Measurements from ENCODE around the gene ZFAND3.

Gene ZFAND3

GRCh38 chr6:38105066-38105465 is 285.5 kb downstream of the ZFAND3 start:
- POLR2A ChIA-PET: no interaction called here
- DNase-seq (ENCODE audit: extremely low spot score): no peak
- TF ChIP-seq NFRKB (IDR thresholded peaks at IDR 0.05) (no peak), TARDBP (IDR thresholded peaks at IDR 0.05) (no peak), L3MBTL2 (conservative IDR thresholded peaks at IDR 0.05) (no peak), FOXA1 (IDR thresholded peaks at IDR 0.05) (no peak), PKNOX1 (IDR thresholded peaks at IDR 0.05) (no peak), ZNF384 (IDR thresholded peaks at IDR 0.05) (no peak), HDGF (IDR thresholded peaks at IDR 0.05; ENCODE audit: borderline replicate concordance) (no peak), BHLHE40 (IDR thresholded peaks at IDR 0.05; ENCODE audit: borderline replicate concordance) (no peak), FOXK2 (IDR thresholded peaks at IDR 0.05) (no peak), ARNT (IDR thresholded peaks at IDR 0.05) (no peak), FOXM1 (IDR thresholded peaks at IDR 0.05; ENCODE audit: borderline replicate concordance) (no peak), SP1 (IDR thresholded peaks at IDR 0.05) (no peak), CTBP1 (IDR thresholded peaks at IDR 0.05; ENCODE audit: borderline replicate concordance) (no peak), ELF4 (IDR thresholded peaks at IDR 0.05) (no peak), LEF1 (IDR thresholded peaks at IDR 0.05; ENCODE audit: borderline replicate concordance) (no peak)
- CTCF ChIA-PET: no interaction called here

GRCh38 chr6:38107073-38107472 is 287.5 kb downstream of the ZFAND3 start:
- DNase-seq (ENCODE audit: extremely low spot score): no peak
- POLR2A ChIA-PET: no interaction called here
- CTCF ChIA-PET: interaction anchor here (0.6 kb wide), 1 partner anchor 60 kb away, joined by 3 read pairs; no protein-coding TSS in a partner anchor
- TF ChIP-seq FOXA1 (IDR thresholded peaks at IDR 0.05): no peak
- TF ChIP-seq PKNOX1 (IDR thresholded peaks at IDR 0.05): no peak
- no peak for TF ChIP-seq BHLHE40 (IDR thresholded peaks at IDR 0.05; ENCODE audit: borderline replicate concordance)
- TF ChIP-seq FOXM1 (IDR thresholded peaks at IDR 0.05; ENCODE audit: borderline replicate concordance): no peak
- TF ChIP-seq HDGF (IDR thresholded peaks at IDR 0.05; ENCODE audit: borderline replicate concordance): no peak
- no peak for TF ChIP-seq SUZ12 (IDR thresholded peaks at IDR 0.05)
- no peak for TF ChIP-seq FOXK2 (IDR thresholded peaks at IDR 0.05)
- no peak for TF ChIP-seq LEF1 (IDR thresholded peaks at IDR 0.05; ENCODE audit: borderline replicate concordance)
- TF ChIP-seq ELF4 (IDR thresholded peaks at IDR 0.05): no peak
- no peak for TF ChIP-seq L3MBTL2 (conservative IDR thresholded peaks at IDR 0.05)
- TF ChIP-seq TARDBP (IDR thresholded peaks at IDR 0.05): no peak
- no peak for TF ChIP-seq SP1 (IDR thresholded peaks at IDR 0.05)
- no peak for TF ChIP-seq ZNF384 (IDR thresholded peaks at IDR 0.05)
- TF ChIP-seq ARNT (IDR thresholded peaks at IDR 0.05): no peak
- TF ChIP-seq CTBP1 (IDR thresholded peaks at IDR 0.05; ENCODE audit: borderline replicate concordance): no peak

- no peak for TF ChIP-seq SP1 (IDR thresholded peaks at IDR 0.05)
- TF ChIP-seq ARNT (IDR thresholded peaks at IDR 0.05): no peak
- peak; percentile 48 for TF ChIP-seq PKNOX1 (IDR thresholded peaks at IDR 0.05)
- TF ChIP-seq BHLHE40 (IDR thresholded peaks at IDR 0.05; ENCODE audit: borderline replicate concordance): no peak
- ChIA-PET POLR2A (no interaction called here), CTCF (interaction anchor here (0.5 to 0.6 kb wide), 2 partner anchors 11 to 16 kb away, joined by 3 read pairs; no protein-coding TSS in a partner anchor)
- DNase-seq (ENCODE audit: extremely low spot score): no peak
Observed at GRCh38 chr6:38110481-38110971, 291.0 kb downstream of the ZFAND3 start.

- ChIA-PET POLR2A (no interaction called here), CTCF (interaction anchor here (0.6 kb wide), 1 partner anchor 407 kb away, joined by 3 read pairs; no protein-coding TSS in a partner anchor)
- no peak for TF ChIP-seq ZNF384 (IDR thresholded peaks at IDR 0.05)
- no peak for TF ChIP-seq FOXA1 (IDR thresholded peaks at IDR 0.05)
- TF ChIP-seq PKNOX1 (IDR thresholded peaks at IDR 0.05): no peak
- TF ChIP-seq FOXK2 (IDR thresholded peaks at IDR 0.05): no peak
- no peak for TF ChIP-seq TARDBP (IDR thresholded peaks at IDR 0.05)
- TF ChIP-seq CTBP1 (IDR thresholded peaks at IDR 0.05; ENCODE audit: borderline replicate concordance): no peak
- no peak for TF ChIP-seq ELF4 (IDR thresholded peaks at IDR 0.05)
- no peak for TF ChIP-seq NFRKB (IDR thresholded peaks at IDR 0.05)
- no peak for TF ChIP-seq SP1 (IDR thresholded peaks at IDR 0.05)
- no peak for TF ChIP-seq BHLHE40 (IDR thresholded peaks at IDR 0.05; ENCODE audit: borderline replicate concordance)
- TF ChIP-seq L3MBTL2 (conservative IDR thresholded peaks at IDR 0.05): no peak
- no peak for TF ChIP-seq ARNT (IDR thresholded peaks at IDR 0.05)
- TF ChIP-seq FOXM1 (IDR thresholded peaks at IDR 0.05; ENCODE audit: borderline replicate concordance): no peak
- no peak for DNase-seq (ENCODE audit: extremely low spot score)
Observed at GRCh38 chr6:38112181-38112580, 292.7 kb downstream of the ZFAND3 start.

- TF ChIP-seq HDGF (IDR thresholded peaks at IDR 0.05; ENCODE audit: borderline replicate concordance) (no peak), LEF1 (IDR thresholded peaks at IDR 0.05; ENCODE audit: borderline replicate concordance) (no peak), BHLHE40 (IDR thresholded peaks at IDR 0.05; ENCODE audit: borderline replicate concordance) (no peak), FOXK2 (IDR thresholded peaks at IDR 0.05) (no peak), ELF4 (IDR thresholded peaks at IDR 0.05) (no peak), ZNF384 (IDR thresholded peaks at IDR 0.05) (no peak), FOXM1 (IDR thresholded peaks at IDR 0.05; ENCODE audit: borderline replicate concordance) (no peak), TARDBP (IDR thresholded peaks at IDR 0.05) (no peak), ARNT (IDR thresholded peaks at IDR 0.05) (no peak), CTBP1 (IDR thresholded peaks at IDR 0.05; ENCODE audit: borderline replicate concordance) (no peak), PKNOX1 (IDR thresholded peaks at IDR 0.05) (no peak), FOXA1 (IDR thresholded peaks at IDR 0.05) (no peak), SP1 (IDR thresholded peaks at IDR 0.05) (no peak), L3MBTL2 (conservative IDR thresholded peaks at IDR 0.05) (no peak), SUZ12 (IDR thresholded peaks at IDR 0.05) (no peak), NFRKB (IDR thresholded peaks at IDR 0.05) (no peak)
Observed at GRCh38 chr6:38113825-38114576, 294.5 kb downstream of the ZFAND3 start.

More at GRCh38 chr6:38113825-38114576, 294.5 kb downstream of the ZFAND3 start:
- ChIA-PET POLR2A (no interaction called here), CTCF (no interaction called here)
- DNase-seq (ENCODE audit: extremely low spot score): no peak
